D721Med (cell line): ENCODE data around the gene SCRN2.

Experiments
- DNase-seq: peaks from one replicate; pipeline ENCODE4 v3.0.0; 2011; ENCODE audit warnings: low spot score; ENCODE audit not compliant: insufficient read length
- FAIRE-seq: peaks from 2 replicates; lab custom pipeline; 2011; peaks lifted over from hg19 to GRCh38; lab: Jason Lieb, UNC
- TF ChIP-seq, protein P1 (sequence below): IDR thresholded peaks from 2 replicates; pipeline ENCODE4 v1.5.1; 2012; ENCODE audit warnings: mild to moderate bottlenecking, control low read depth; ENCODE audit not compliant: insufficient read depth; ENCODE audit errors: missing control alignments

The SCRN2 gene

DNA sequence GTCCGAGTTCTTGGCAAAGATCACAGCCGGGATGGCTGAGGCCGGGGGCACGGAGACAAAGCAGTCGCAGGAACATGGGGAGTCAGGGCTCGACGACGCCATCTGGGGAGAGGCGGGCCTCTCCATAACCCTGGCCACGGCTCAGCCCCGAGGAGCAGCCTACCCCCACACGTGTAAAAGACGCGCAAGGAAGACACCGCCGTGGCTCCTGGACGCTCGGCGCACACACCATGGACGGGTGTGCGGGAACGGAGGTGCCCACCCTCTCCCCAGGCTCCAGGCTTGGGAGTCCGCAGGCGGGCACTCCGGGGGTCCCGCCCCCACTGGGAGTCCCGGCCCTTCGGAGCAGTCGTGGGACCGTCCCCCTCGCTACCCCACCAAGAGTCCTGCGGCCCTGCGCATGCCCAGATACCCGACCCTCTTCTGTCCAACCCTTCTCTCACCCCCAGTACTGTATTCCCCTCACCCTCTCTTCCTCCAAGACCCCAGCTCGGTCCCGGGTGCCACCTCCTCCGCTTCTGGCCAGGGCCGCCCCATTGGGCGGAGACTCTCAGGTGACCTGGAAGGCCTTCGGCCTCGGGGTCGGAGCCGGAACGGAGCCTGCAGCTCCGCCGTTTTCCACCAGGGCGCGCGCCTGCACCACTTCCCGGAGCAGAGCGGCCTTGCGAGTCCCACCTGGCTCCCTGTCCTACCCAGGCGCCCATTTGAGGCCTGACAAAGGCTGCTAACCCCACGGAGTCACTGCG is at the start of gene SCRN2:
Gene SCRN2 (minus strand): TSS at position 532 of the 746 bp plus-strand sequence. CDS start 430 bp downstream, at position 102.
- TF ChIP-seq, protein P1, sequence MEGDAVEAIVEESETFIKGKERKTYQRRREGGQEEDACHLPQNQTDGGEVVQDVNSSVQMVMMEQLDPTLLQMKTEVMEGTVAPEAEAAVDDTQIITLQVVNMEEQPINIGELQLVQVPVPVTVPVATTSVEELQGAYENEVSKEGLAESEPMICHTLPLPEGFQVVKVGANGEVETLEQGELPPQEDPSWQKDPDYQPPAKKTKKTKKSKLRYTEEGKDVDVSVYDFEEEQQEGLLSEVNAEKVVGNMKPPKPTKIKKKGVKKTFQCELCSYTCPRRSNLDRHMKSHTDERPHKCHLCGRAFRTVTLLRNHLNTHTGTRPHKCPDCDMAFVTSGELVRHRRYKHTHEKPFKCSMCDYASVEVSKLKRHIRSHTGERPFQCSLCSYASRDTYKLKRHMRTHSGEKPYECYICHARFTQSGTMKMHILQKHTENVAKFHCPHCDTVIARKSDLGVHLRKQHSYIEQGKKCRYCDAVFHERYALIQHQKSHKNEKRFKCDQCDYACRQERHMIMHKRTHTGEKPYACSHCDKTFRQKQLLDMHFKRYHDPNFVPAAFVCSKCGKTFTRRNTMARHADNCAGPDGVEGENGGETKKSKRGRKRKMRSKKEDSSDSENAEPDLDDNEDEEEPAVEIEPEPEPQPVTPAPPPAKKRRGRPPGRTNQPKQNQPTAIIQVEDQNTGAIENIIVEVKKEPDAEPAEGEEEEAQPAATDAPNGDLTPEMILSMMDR, result peak; percentile 83

DNA sequence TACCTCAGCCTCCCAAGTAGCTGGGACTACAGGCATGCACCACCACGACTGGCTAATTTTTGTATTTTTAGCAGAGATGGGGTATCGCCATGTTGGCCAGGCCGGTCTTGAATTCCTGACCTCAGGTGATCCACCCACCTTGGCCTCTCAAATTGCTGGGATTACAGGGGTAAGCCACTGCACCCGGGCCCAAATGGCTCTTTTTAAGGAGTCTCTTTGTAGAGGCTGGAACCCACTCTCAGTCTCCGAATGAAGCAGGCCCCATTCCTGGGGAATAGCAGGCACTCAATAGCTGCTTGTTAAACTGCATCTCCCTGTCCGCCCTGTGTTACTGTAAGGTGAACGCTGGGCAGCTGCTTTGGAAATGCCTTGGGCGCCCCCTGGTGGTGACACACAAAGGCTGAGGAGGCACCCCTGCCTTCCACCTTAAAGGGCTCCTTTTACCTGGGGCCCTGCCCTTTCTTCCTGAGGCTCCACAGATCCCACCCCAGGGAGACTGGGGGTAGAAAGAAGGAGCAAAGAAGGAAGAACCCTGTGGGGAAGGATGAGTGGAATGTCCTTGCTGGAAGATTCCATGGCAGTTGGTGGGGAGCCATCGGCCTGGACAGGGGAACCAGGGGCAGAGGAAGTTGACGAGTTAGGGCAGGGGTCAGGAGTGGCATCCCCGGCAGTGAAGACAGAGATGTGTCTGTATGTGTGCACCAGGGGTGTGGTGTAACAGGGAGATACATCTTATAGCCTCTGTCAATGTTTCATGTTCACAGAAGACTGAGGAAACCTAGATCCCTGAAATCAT is 48.9 kb upstream of the SCRN2 start:
- TF ChIP-seq, protein P1, result peak; percentile 99
- DNase-seq (peak; percentile 53), FAIRE-seq (no peak)

More for the DNA sequence above, at the start of gene SCRN2:
- DNase-seq (peak; percentile 90), FAIRE-seq (no peak)

GRCh38 chr17:47888293-47888692 is 47.2 kb upstream of the SCRN2 start:
- FAIRE-seq, result no peak
- TF ChIP-seq, protein P1, result no peak
- DNase-seq, result no peak

GRCh38 chr17:47884905-47885730 is 44.0 kb upstream of the SCRN2 start:
- FAIRE-seq, result no peak
- TF ChIP-seq, protein P1, result no peak
- no peak for DNase-seq

DNA sequence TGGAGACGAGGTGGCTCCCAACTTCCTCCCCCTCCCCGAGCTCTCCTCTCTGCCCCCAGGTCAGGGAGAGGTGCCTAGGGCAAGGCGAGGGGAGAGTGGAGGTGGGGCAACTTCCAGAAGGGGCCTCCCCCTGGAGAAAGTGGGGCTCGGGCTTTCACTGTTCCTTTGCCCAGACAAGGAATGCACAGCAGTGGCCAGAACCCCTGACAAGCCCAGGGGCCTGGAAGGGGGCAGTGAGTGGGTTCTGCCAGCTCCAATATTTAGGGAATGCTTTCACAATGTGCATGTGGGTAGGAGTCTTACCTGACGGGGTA is 43.3 kb upstream of the SCRN2 start:
- TF ChIP-seq, protein P1, result no peak
- FAIRE-seq, result no peak

DNA sequence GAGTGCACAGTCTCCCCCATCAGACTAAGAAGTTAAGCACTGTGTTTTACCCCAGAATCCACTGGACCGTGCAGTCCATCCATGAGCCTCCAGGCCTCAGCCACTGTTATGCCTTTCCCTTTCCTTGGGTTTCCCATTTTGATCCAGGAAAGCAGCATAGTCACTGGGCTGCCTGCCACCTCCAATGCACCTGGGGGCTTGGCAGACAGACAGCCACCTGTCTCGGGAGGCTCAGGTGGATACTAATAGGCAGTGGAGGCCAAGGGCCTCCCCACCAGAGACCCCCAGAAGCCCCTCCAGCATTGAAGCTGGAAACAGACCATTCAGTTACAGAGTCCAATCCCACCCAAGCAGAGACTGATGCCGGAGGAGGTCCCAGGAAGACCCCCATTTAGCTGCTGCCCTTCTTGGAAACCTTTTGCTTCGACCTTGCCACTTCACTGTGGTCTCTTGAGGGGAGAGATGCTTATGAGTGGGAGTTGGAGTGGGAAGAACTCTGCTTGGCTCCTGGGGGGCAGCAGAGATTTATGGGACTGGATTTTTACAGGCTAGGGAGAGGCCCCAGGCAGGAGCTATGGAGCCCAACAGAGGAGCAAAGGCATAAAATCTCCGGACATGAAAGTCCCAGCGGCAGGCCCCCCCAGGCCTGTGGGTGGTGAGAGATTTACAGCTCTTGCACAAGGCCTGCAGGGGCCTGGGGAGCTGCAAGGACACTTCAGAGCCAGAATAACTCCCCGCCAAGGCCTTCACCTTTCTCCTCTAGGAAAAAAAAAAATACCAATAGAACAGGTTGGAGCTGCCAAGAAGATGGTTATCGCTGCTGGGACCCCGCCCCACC is 42.7 kb upstream of the SCRN2 start:
- DNase-seq (no peak), FAIRE-seq (no peak)
- TF ChIP-seq, protein P1, result no peak

More for the DNA sequence above, 43.3 kb upstream of the SCRN2 start:
- no peak for DNase-seq
